NT2/D1 (cell line): ENCODE results near the gene GAD2.

Source experiments
- SUZ12 ChIP-seq: IDR thresholded peaks from 2 replicates; pipeline ENCODE4 v1.6.1; 2011; ENCODE audit not compliant: insufficient read length, insufficient read depth; ENCODE audit errors: extremely low read depth
- YY1 ChIP-seq: IDR thresholded peaks from 2 replicates; pipeline ENCODE4 v1.6.1; 2011; ENCODE audit not compliant: insufficient read length, insufficient read depth
- ZNF274 ChIP-seq: IDR thresholded peaks from 2 replicates; pipeline ENCODE4 v1.6.1; 2011; ENCODE audit warnings: mild to moderate bottlenecking, low read depth, low read length

DNA sequence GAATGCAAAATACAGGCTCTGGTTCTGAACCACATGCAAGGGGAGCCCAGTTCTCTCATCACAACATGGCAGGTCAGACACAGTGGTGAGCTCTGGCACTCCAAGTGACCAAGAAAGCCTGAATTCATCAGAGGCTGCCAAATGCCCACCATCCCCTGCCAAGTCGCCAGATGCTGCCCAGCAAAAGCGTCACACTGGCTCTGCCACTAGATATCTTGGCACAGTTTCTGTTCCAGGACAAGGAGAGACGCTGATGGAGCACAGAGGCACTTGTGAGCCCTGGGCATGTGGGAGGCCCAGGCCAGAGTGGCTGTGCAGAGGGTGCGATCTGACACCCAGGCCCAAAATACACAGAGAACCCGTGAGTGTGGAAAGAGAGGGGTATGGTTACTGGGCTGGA lies 57.8 kb downstream of the GAD2 start:
- TF ChIP-seq YY1: no peak
- TF ChIP-seq ZNF274: no peak
- TF ChIP-seq SUZ12: no peak
